OCI-LY3 (cell line): ENCODE data around the gene NGB.

Source experiments
- H2AFZ ChIP-seq: fragments of 200-600, 300-600 bp; shearing (Covaris generic); 2 replicates; pipeline ENCODE4 v1.6.0; 2014; ENCODE audit warnings: antibody characterized with exemption, low read depth, low read length
- H3K27ac ChIP-seq: fragments of 200-600, 300-600 bp; sonication (generic); 2 replicates; pipeline ENCODE4 v1.5.1; 2014; ENCODE audit warnings: mild to moderate bottlenecking, low read length, moderate library complexity, mixed read lengths
- H3K27me3 ChIP-seq: fragments of 200-600, 300-600 bp; sonication (generic); 2 replicates; pipeline ENCODE4 v1.6.1; 2014; ENCODE audit warnings: low read depth, low read length, mixed read lengths
- H3K36me3 ChIP-seq: fragments of 200-600, 300-600 bp; sonication (generic); replicated peaks from 2 replicates; pipeline ENCODE3; 2014; ENCODE audit warnings: low read depth, low read length, mixed read lengths
- H3K4me1 ChIP-seq: fragments of 300-600, 200-600 bp; sonication (generic); 2 replicates; pipeline ENCODE4 v1.6.1; 2014; ENCODE audit warnings: low read length, mixed read lengths
- H3K4me2 ChIP-seq: fragments of 200-600, 300-600 bp; sonication (generic); 2 replicates; pipeline ENCODE4 v1.6.1; 2014; ENCODE audit warnings: low read length, mixed read lengths
- H3K4me3 ChIP-seq: fragments of 300-600, 200-600 bp; sonication (generic); 2 replicates; pipeline ENCODE4 v1.5.1; 2014; ENCODE audit warnings: antibody characterized with exemption, mild to moderate bottlenecking, low read length, moderate library complexity
- H3K79me2 ChIP-seq: fragments of 300-600, 200-600 bp; shearing (Covaris generic); 2 replicates; pipeline ENCODE4 v1.6.1; 2014; ENCODE audit warnings: mild to moderate bottlenecking, low read length, mixed read lengths
- H3K9ac ChIP-seq: fragments of 300-600, 200-600 bp; shearing (Covaris generic); 2 replicates; pipeline ENCODE4 v1.6.0; 2014; ENCODE audit warnings: mild to moderate bottlenecking, low read length, moderate library complexity
- H3K9me3 ChIP-seq: fragments of 200-600, 300-600 bp; shearing (Covaris generic); 2 replicates; pipeline ENCODE4 v1.6.1; 2014; ENCODE audit warnings: low read length, mixed read lengths; ENCODE audit not compliant: insufficient read depth
- H4K20me1 ChIP-seq: fragments of 200-600, 300-600 bp; sonication (generic); 2 replicates; pipeline ENCODE4 v1.6.1; 2016; ENCODE audit warnings: low read length, mixed read lengths; ENCODE audit not compliant: insufficient read depth
- EZH2phosphoT487 ChIP-seq: fragments of 200-600 bp; shearing (Covaris generic); IDR thresholded peaks from 2 replicates; pipeline ENCODE4 v1.6.1; 2018; ENCODE audit warnings: antibody characterized with exemption, mixed run types, low read depth
- TF ChIP-seq, protein P1 (sequence below): fragments of 200-600, 300-600 bp; sonication (generic); IDR thresholded peaks from 2 replicates; pipeline ENCODE4 v1.5.1; 2014; ENCODE audit warnings: antibody characterized with exemption, low read length, low read depth

NGB gene

DNA sequence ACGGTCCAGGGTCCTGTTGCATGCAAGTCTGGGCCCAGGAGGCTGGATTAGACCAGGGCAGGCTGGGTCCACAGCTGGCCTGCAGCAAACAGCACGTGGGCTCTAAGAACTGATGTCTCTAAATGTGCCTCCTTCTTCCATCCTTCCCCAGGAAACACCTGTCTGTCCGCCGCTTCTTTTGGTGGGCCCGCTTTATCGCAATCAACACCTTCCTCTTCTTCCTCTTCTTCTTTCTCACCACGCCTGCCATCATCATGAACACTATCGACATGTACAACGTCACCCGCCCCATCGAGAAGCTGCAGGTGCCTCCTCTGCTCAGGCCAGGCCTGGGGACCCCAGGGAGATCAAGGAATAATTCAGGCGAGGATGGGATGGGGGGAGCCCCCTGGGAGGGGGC, 28.3 kb downstream of the NGB start:
- H3K4me3 ChIP-seq, result no peak overlapping the region
- H3K27ac ChIP-seq, result no peak overlapping the region
- no peaks in the 10 kb centered on the region for H3K9me3 ChIP-seq
- H3K9ac ChIP-seq, result no peak overlapping the region
- no peak for TF ChIP-seq EZH2phosphoT487
- TF ChIP-seq, protein P1, sequence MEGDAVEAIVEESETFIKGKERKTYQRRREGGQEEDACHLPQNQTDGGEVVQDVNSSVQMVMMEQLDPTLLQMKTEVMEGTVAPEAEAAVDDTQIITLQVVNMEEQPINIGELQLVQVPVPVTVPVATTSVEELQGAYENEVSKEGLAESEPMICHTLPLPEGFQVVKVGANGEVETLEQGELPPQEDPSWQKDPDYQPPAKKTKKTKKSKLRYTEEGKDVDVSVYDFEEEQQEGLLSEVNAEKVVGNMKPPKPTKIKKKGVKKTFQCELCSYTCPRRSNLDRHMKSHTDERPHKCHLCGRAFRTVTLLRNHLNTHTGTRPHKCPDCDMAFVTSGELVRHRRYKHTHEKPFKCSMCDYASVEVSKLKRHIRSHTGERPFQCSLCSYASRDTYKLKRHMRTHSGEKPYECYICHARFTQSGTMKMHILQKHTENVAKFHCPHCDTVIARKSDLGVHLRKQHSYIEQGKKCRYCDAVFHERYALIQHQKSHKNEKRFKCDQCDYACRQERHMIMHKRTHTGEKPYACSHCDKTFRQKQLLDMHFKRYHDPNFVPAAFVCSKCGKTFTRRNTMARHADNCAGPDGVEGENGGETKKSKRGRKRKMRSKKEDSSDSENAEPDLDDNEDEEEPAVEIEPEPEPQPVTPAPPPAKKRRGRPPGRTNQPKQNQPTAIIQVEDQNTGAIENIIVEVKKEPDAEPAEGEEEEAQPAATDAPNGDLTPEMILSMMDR, result no peak
- H3K27me3 ChIP-seq, result no peaks in the 10 kb centered on the region
- H3K79me2 ChIP-seq, result no peaks in the 10 kb centered on the region
- no peak overlapping the region for H3K4me2 ChIP-seq
- H4K20me1 ChIP-seq, result no peaks in the 10 kb centered on the region
- H3K4me1 ChIP-seq, result no peaks in the 10 kb centered on the region
- H2AFZ ChIP-seq, result no peak overlapping the region
- no peaks in the 10 kb centered on the region for H3K36me3 ChIP-seq

DNA sequence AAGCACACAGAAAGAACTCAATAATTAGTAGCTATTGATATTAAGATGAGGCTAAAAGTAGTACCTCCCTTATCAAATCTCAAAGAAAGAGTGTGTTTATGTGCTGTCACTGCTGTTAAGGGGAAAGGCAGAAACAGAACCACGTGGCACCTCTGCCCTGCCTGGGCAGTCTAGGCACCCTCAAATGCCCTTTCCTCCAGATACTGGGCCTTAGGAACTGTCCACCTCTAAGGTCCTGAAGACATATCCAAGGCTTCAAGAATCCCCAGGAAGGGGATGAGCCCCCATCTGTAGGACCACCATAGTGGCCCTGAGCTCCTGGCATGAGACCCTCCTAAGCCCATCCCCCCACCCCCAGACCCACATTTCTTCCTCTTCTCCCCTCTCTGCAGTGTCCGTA, 29.1 kb downstream of the NGB start:
- no peak overlapping the region for H3K4me3 ChIP-seq
- no peak overlapping the region for H3K9ac ChIP-seq
- no peaks in the 10 kb centered on the region for H3K36me3 ChIP-seq
- H2AFZ ChIP-seq, result no peak overlapping the region
- no peaks in the 10 kb centered on the region for H3K4me1 ChIP-seq
- no peak for TF ChIP-seq EZH2phosphoT487
- TF ChIP-seq, protein P1, result no peak
- no peaks in the 10 kb centered on the region for H3K27me3 ChIP-seq
- no peaks in the 10 kb centered on the region for H3K9me3 ChIP-seq
- no peaks in the 10 kb centered on the region for H4K20me1 ChIP-seq
- no peak overlapping the region for H3K4me2 ChIP-seq
- H3K79me2 ChIP-seq, result no peaks in the 10 kb centered on the region
- H3K27ac ChIP-seq, result no peak overlapping the region

DNA sequence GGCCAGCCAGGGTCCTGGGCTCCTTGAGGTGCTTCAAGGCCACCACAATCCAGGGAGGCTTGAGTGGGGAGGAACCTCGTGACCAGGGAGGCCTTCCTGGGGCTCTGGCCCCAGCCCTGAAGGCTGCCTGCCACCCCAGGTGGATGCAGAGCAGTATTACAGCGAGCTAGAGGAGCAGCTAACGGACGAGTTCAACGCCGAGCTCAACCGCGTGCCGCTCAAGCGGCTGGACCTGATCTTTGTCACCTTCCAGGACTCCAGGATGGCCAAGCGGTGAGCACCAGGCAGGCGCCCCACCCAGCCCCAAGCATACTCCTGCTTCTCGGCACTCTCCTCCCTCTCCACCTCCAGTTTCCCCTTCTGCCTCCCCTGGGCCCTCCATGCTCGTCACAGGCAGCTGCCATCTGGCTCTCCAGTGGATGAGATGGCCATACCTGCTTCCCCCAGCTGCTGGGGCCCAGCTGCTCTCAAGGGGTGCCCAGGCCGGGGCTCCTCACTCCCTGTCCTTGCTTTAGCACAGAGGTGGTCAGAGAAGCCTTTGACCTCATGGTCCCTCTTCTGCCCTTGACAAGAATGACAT, 30.6 kb downstream of the NGB start:
- Histone ChIP-seq H3K79me2 (no peaks in the 10 kb centered on the region), H3K4me3 (no peak overlapping the region), H3K27me3 (no peaks in the 10 kb centered on the region), H3K27ac (no peak overlapping the region), H3K36me3 (no peaks in the 10 kb centered on the region), H2AFZ (no peak overlapping the region), H3K4me2 (no peak overlapping the region), H3K4me1 (no peaks in the 10 kb centered on the region), H3K9ac (no peak overlapping the region), H4K20me1 (no peaks in the 10 kb centered on the region), H3K9me3 (no peaks in the 10 kb centered on the region)
- TF ChIP-seq EZH2phosphoT487, result no peak
- TF ChIP-seq, protein P1, result no peak

DNA sequence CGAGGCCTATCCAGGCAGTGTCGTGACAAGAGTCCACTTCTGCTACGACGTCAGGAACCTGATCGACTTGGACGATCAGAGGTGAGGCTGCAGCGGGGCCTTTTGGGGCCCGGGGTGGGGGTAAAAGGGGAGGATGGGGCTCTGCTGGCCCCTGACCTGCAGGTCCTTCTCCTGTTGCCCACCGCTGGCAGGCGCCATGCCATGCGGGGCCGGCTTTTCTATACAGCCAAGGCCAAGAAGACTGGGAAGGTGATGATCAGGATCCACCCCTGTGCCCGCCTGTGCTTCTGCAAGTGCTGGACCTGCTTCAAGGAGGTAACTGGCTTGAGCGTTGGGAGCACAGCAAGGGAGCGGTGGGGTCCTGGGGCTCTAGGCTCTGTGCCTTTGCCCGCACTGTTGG, 31.6 kb downstream of the NGB start:
- H3K36me3 ChIP-seq, result no peaks in the 10 kb centered on the region
- H3K4me3 ChIP-seq, result no peak overlapping the region
- no peak overlapping the region for H2AFZ ChIP-seq
- H3K9ac ChIP-seq, result no peak overlapping the region
- H3K9me3 ChIP-seq, result no peaks in the 10 kb centered on the region
- H3K79me2 ChIP-seq, result no peaks in the 10 kb centered on the region
- no peak overlapping the region for H3K4me2 ChIP-seq
- H3K27ac ChIP-seq, result no peak overlapping the region
- H3K27me3 ChIP-seq, result no peaks in the 10 kb centered on the region
- no peaks in the 10 kb centered on the region for H4K20me1 ChIP-seq
- TF ChIP-seq, protein P1, result no peak
- no peak for TF ChIP-seq EZH2phosphoT487
- H3K4me1 ChIP-seq, result no peaks in the 10 kb centered on the region
